WTC11 (cell line): ENCODE data around the gene MYOZ3. TPM values are rescaled to one million over a fixed set of nuclear protein-coding genes. Genes with fewer than 3 reads are reported as not detected.

ENCODE experiments used
- ATAC-seq: fragments of 200-7000 bp; cut with Tn5 transposase; 2 replicates; pipeline ENCODE4 v1.10.0; 2021; ENCODE audit warnings: mild to moderate bottlenecking, moderate library complexity
- CTCF ChIA-PET: fragments of 300-600 bp; sonication (Branson Sonifier 250); formaldehyde crosslinking; loops from one replicate; lab custom pipeline; 2021; ENCODE audit warnings: antibody characterized with exemption; lab: Charles Lee
- POLR2A ChIA-PET: fragments of 350-600 bp; sonication (Branson Sonifier 250); formaldehyde crosslinking; loops from one replicate; lab custom pipeline; 2021; ENCODE audit warnings: antibody characterized with exemption; lab: Charles Lee
- DNase-seq: peaks from one replicate; pipeline ENCODE4 v3.0.0; 2021; ENCODE audit warnings: low spot score
- H3K27ac Mint-ChIP-seq: 2 replicates; pipeline ENCODE4 v1.8.0; 2021; ENCODE audit warnings: mixed read lengths
- H3K27me3 Mint-ChIP-seq: 2 replicates; pipeline ENCODE4 v1.8.0; 2021; ENCODE audit warnings: low read depth, mild to moderate bottlenecking, moderate library complexity, mixed read lengths
- H3K36me3 Mint-ChIP-seq: 2 replicates; pipeline ENCODE4 v1.8.0; 2021; ENCODE audit warnings: mixed read lengths
- H3K4me1 Mint-ChIP-seq: 2 replicates; pipeline ENCODE4 v1.8.0; 2022; ENCODE audit warnings: mixed read lengths
- H3K4me3 Mint-ChIP-seq: 2 replicates; pipeline ENCODE4 v1.8.0; 2021; ENCODE audit warnings: mild to moderate bottlenecking, moderate library complexity, mixed read lengths
- H3K9me3 Mint-ChIP-seq: 2 replicates; pipeline ENCODE4 v1.8.0; 2021; ENCODE audit warnings: mixed read lengths
- FOXP1 ChIP-seq: sonication (generic); formaldehyde crosslinking; IDR thresholded peaks from 2 replicates; pipeline ENCODE4 v1.8.0; 2022; ENCODE audit warnings: missing genetic modification reagents, mild to moderate bottlenecking, moderate library complexity, borderline replicate concordance
- GRHL2 ChIP-seq: fragments of 250-450 bp; sonication (Bioruptor Pico); IDR thresholded peaks from 2 replicates; pipeline ENCODE4 v1.8.0; 2022; ENCODE audit warnings: mild to moderate bottlenecking, moderate library complexity; ENCODE audit not compliant: insufficient replicate concordance, severe bottlenecking
- JUN ChIP-seq: sonication (generic); formaldehyde crosslinking; IDR thresholded peaks from 2 replicates; pipeline ENCODE4 v1.8.0; 2023; ENCODE audit warnings: mild to moderate bottlenecking, missing genetic modification reagents
- NR3C1 ChIP-seq: sonication (generic); formaldehyde crosslinking; conservative IDR thresholded peaks from 2 replicates; pipeline ENCODE4 v1.8.1; 2023; ENCODE audit warnings: low read depth, mild to moderate bottlenecking, missing genetic modification reagents
- TCF7 ChIP-seq: sonication (generic); formaldehyde crosslinking; IDR thresholded peaks from 2 replicates; pipeline ENCODE4 v1.8.0; 2022; ENCODE audit warnings: mild to moderate bottlenecking, low read depth, missing genetic modification reagents, moderate library complexity
- ZNF138 ChIP-seq: sonication (generic); formaldehyde crosslinking; conservative IDR thresholded peaks from 2 replicates; pipeline ENCODE4 v1.8.1; 2022; ENCODE audit warnings: mild to moderate bottlenecking, moderate library complexity, missing genetic modification reagents
- ZNF671 ChIP-seq: fragments of 250-450 bp; sonication (Bioruptor Pico); IDR thresholded peaks from 2 replicates; pipeline ENCODE4 v1.8.0; 2021; ENCODE audit warnings: mild to moderate bottlenecking
- total RNA-seq: library from RNA; stranded (reverse); gene quantifications from 3 replicates; pipeline ENCODE4 v1.2.3, GENCODE V29; 2021
- TF ChIP-seq, protein P1 (sequence below): fragments of 200-600 bp; IDR thresholded peaks from 2 replicates; pipeline ENCODE4 v1.8.0; 2022; ENCODE audit warnings: antibody characterized with exemption
- TF ChIP-seq, protein P2 (sequence below): sonication (generic); formaldehyde crosslinking; IDR thresholded peaks from 2 replicates; pipeline ENCODE4 v1.8.0; 2022; ENCODE audit warnings: mild to moderate bottlenecking, missing genetic modification reagents
- TF ChIP-seq, protein P3 (sequence below): sonication (generic); formaldehyde crosslinking; IDR thresholded peaks from 2 replicates; pipeline ENCODE4 v1.8.1; 2022; ENCODE audit warnings: mild to moderate bottlenecking, moderate library complexity, missing genetic modification reagents
- TF ChIP-seq, protein P4 (sequence below): sonication (generic); formaldehyde crosslinking; IDR thresholded peaks from 2 replicates; pipeline ENCODE4 v1.8.1; 2023; ENCODE audit warnings: mild to moderate bottlenecking, moderate library complexity, missing genetic modification reagents
- TF ChIP-seq, protein P5 (sequence below): sonication (generic); formaldehyde crosslinking; IDR thresholded peaks from 2 replicates; pipeline ENCODE4 v1.8.1; 2022; ENCODE audit warnings: low read depth, mild to moderate bottlenecking, moderate library complexity, missing genetic modification reagents, borderline replicate concordance
- TF ChIP-seq, protein P6 (sequence below): sonication (generic); formaldehyde crosslinking; IDR thresholded peaks from 2 replicates; pipeline ENCODE4 v1.8.1; 2023; ENCODE audit warnings: mild to moderate bottlenecking, missing genetic modification reagents, moderate library complexity
- TF ChIP-seq, protein P7 (sequence below): sonication (generic); formaldehyde crosslinking; IDR thresholded peaks from 2 replicates; pipeline ENCODE4 v1.8.0; 2023; ENCODE audit warnings: mild to moderate bottlenecking, missing genetic modification reagents
- TF ChIP-seq, protein P8 (sequence below): sonication (generic); formaldehyde crosslinking; IDR thresholded peaks from 2 replicates; pipeline ENCODE4 v1.8.0; 2023; ENCODE audit warnings: missing genetic modification reagents, mild to moderate bottlenecking, borderline replicate concordance

The MYOZ3 gene
- total RNA-seq, 1 experiment from 2014 or later, result 13.7 TPM

DNA sequence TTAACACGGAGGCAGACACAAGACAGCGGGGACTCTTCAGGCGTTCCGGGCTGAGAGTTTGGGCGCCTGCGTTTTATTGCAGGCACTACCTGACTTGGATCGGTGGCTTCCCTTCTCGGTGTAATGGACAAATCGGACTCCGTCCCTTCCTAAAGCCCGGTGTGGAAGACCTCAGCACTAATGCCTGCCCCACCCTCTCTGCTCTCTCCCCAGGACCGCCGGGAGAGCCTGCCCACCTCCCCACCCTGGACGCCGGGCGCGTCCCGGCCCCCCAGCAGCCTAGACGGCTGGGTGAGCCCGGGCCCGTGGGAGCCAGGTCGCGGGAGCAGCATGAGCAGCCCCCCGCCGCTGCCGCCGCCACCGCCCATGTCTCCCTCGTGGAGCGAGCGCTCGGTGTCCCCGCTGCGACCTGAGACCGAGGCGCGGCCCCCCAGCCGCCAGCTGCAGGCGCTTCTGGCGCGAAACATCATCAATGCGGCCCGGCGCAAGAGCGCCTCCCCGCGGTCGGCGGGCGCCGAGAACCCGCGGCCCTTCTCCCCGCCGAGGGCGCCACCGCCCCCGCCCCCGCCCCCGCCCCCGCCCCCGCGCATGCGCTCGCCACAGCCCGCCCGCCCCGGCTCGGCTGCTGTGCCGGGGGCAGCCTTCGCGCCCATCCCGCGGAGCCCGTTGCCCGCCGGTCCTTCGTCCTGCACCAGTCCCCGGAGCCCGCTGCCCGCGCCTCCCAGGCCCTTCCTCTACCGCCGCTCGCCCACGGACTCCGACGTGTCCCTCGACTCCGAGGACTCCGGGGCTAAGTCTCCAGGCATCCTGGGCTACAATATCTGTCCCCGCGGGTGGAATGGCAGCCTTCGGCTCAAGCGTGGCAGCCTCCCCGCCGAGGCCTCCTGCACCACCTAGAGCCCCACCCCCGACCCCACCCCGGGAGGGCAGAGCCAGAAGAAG is 4.6 kb upstream of the MYOZ3 start (continued):
- TF ChIP-seq GRHL2 (CRISPR knock-in tag), result no peak
- TF ChIP-seq, protein P1, sequence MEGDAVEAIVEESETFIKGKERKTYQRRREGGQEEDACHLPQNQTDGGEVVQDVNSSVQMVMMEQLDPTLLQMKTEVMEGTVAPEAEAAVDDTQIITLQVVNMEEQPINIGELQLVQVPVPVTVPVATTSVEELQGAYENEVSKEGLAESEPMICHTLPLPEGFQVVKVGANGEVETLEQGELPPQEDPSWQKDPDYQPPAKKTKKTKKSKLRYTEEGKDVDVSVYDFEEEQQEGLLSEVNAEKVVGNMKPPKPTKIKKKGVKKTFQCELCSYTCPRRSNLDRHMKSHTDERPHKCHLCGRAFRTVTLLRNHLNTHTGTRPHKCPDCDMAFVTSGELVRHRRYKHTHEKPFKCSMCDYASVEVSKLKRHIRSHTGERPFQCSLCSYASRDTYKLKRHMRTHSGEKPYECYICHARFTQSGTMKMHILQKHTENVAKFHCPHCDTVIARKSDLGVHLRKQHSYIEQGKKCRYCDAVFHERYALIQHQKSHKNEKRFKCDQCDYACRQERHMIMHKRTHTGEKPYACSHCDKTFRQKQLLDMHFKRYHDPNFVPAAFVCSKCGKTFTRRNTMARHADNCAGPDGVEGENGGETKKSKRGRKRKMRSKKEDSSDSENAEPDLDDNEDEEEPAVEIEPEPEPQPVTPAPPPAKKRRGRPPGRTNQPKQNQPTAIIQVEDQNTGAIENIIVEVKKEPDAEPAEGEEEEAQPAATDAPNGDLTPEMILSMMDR, result peak; percentile 55; the same call in 1 of the 2 replicates
- no peak for TF ChIP-seq TCF7 (CRISPR knock-in tag)
- TF ChIP-seq, protein P2, sequence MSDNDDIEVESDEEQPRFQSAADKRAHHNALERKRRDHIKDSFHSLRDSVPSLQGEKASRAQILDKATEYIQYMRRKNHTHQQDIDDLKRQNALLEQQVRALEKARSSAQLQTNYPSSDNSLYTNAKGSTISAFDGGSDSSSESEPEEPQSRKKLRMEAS (CRISPR knock-in tag), result peak; percentile 50
- 0 out of 2 replicates have a peak, but pooled peaks have one; percentile 50 for TF ChIP-seq NR3C1 (CRISPR knock-in tag)
- TF ChIP-seq, protein P3, sequence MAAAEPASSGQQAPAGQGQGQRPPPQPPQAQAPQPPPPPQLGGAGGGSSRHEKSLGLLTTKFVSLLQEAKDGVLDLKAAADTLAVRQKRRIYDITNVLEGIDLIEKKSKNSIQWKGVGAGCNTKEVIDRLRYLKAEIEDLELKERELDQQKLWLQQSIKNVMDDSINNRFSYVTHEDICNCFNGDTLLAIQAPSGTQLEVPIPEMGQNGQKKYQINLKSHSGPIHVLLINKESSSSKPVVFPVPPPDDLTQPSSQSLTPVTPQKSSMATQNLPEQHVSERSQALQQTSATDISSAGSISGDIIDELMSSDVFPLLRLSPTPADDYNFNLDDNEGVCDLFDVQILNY (CRISPR knock-in tag), result peak; percentile 97
- peak; percentile 67; the same call in 1 of the 2 replicates for TF ChIP-seq FOXP1 (CRISPR knock-in tag)
- TF ChIP-seq, protein P4, sequence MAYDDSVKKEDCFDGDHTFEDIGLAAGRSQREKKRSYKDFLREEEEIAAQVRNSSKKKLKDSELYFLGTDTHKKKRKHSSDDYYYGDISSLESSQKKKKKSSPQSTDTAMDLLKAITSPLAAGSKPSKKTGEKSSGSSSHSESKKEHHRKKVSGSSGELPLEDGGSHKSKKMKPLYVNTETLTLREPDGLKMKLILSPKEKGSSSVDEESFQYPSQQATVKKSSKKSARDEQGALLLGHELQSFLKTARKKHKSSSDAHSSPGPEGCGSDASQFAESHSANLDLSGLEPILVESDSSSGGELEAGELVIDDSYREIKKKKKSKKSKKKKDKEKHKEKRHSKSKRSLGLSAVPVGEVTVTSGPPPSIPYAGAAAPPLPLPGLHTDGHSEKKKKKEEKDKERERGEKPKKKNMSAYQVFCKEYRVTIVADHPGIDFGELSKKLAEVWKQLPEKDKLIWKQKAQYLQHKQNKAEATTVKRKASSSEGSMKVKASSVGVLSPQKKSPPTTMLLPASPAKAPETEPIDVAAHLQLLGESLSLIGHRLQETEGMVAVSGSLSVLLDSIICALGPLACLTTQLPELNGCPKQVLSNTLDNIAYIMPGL (CRISPR knock-in tag), result peak; percentile 80; the same call in 1 of the 2 replicates
- TF ChIP-seq ZNF138 (CRISPR knock-in tag), result 0 out of 2 replicates have a peak, but pooled peaks have one; percentile 57
- TF ChIP-seq, protein P5, sequence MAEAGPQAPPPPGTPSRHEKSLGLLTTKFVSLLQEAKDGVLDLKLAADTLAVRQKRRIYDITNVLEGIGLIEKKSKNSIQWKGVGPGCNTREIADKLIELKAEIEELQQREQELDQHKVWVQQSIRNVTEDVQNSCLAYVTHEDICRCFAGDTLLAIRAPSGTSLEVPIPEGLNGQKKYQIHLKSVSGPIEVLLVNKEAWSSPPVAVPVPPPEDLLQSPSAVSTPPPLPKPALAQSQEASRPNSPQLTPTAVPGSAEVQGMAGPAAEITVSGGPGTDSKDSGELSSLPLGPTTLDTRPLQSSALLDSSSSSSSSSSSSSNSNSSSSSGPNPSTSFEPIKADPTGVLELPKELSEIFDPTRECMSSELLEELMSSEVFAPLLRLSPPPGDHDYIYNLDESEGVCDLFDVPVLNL (CRISPR knock-in tag), result 0 out of 2 replicates have a peak, but pooled peaks have one; percentile 31
- TF ChIP-seq, protein P6, sequence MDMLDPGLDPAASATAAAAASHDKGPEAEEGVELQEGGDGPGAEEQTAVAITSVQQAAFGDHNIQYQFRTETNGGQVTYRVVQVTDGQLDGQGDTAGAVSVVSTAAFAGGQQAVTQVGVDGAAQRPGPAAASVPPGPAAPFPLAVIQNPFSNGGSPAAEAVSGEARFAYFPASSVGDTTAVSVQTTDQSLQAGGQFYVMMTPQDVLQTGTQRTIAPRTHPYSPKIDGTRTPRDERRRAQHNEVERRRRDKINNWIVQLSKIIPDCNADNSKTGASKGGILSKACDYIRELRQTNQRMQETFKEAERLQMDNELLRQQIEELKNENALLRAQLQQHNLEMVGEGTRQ (CRISPR knock-in tag), result no peak
- TF ChIP-seq, protein P7, sequence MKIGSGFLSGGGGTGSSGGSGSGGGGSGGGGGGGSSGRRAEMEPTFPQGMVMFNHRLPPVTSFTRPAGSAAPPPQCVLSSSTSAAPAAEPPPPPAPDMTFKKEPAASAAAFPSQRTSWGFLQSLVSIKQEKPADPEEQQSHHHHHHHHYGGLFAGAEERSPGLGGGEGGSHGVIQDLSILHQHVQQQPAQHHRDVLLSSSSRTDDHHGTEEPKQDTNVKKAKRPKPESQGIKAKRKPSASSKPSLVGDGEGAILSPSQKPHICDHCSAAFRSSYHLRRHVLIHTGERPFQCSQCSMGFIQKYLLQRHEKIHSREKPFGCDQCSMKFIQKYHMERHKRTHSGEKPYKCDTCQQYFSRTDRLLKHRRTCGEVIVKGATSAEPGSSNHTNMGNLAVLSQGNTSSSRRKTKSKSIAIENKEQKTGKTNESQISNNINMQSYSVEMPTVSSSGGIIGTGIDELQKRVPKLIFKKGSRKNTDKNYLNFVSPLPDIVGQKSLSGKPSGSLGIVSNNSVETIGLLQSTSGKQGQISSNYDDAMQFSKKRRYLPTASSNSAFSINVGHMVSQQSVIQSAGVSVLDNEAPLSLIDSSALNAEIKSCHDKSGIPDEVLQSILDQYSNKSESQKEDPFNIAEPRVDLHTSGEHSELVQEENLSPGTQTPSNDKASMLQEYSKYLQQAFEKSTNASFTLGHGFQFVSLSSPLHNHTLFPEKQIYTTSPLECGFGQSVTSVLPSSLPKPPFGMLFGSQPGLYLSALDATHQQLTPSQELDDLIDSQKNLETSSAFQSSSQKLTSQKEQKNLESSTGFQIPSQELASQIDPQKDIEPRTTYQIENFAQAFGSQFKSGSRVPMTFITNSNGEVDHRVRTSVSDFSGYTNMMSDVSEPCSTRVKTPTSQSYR (CRISPR knock-in tag), result peak; percentile 27; the same call in 1 of the 2 replicates

DNA sequence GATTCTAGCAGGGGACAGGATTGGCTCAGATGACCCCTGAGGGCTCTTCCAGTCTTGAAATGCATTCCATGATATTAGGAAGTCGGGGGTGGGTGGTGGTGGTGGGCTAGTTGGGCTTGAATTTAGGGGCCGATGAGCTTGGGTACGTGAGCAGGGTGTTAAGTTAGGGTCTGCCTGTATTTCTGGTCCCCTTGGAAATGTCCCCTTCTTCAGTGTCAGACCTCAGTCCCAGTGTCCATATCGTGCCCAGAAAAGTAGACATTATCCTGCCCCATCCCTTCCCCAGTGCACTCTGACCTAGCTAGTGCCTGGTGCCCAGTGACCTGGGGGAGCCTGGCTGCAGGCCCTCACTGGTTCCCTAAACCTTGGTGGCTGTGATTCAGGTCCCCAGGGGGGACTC is 2.9 kb upstream of the MYOZ3 start:
- Mint-ChIP-seq H3K27me3 (peaks cover 12% of the 10 kb centered on the region), H3K4me3 (no peak overlapping the region), H3K36me3 (no peaks in the 10 kb centered on the region), H3K4me1 (peaks cover 26% of the 10 kb centered on the region), H3K9me3 (no peaks in the 10 kb centered on the region), H3K27ac (no peak overlapping the region)
- DNase-seq (no peak), ATAC-seq (no peak)
- ChIA-PET CTCF (interaction anchor here (0.6 to 5.6 kb wide), 7 partner anchors 13 to 177 kb away, joined by 3 to 59 read pairs (median 4); no protein-coding TSS in a partner anchor), POLR2A (interaction anchor here (1.7 to 2.7 kb wide), 2 partner anchors 43 to 99 kb away, joined by 9 read pairs; partner anchors contain the start of gene RBM22)
- TF ChIP-seq, protein P8, sequence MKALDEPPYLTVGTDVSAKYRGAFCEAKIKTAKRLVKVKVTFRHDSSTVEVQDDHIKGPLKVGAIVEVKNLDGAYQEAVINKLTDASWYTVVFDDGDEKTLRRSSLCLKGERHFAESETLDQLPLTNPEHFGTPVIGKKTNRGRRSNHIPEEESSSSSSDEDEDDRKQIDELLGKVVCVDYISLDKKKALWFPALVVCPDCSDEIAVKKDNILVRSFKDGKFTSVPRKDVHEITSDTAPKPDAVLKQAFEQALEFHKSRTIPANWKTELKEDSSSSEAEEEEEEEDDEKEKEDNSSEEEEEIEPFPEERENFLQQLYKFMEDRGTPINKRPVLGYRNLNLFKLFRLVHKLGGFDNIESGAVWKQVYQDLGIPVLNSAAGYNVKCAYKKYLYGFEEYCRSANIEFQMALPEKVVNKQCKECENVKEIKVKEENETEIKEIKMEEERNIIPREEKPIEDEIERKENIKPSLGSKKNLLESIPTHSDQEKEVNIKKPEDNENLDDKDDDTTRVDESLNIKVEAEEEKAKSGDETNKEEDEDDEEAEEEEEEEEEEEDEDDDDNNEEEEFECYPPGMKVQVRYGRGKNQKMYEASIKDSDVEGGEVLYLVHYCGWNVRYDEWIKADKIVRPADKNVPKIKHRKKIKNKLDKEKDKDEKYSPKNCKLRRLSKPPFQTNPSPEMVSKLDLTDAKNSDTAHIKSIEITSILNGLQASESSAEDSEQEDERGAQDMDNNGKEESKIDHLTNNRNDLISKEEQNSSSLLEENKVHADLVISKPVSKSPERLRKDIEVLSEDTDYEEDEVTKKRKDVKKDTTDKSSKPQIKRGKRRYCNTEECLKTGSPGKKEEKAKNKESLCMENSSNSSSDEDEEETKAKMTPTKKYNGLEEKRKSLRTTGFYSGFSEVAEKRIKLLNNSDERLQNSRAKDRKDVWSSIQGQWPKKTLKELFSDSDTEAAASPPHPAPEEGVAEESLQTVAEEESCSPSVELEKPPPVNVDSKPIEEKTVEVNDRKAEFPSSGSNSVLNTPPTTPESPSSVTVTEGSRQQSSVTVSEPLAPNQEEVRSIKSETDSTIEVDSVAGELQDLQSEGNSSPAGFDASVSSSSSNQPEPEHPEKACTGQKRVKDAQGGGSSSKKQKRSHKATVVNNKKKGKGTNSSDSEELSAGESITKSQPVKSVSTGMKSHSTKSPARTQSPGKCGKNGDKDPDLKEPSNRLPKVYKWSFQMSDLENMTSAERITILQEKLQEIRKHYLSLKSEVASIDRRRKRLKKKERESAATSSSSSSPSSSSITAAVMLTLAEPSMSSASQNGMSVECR (CRISPR knock-in tag), result no peak
- TF ChIP-seq ZNF671 (CRISPR knock-in tag) (no peak), JUN (CRISPR knock-in tag) (no peak)
- TF ChIP-seq, protein P1, result no peak
